Activated naive CD8-positive, alpha-beta T cell (primary cell): ENCODE data around the gene MLX.
"Not testable (repeated sequence)": the region's sequence is repeated elsewhere in the genome, so short reads cannot be mapped to it uniquely, and the experiment has no call there.

ENCODE experiments used
- H3K27ac Mint-ChIP-seq: one replicate; pipeline ENCODE4 v1.8.0; 2021; ENCODE audit warnings: mixed read lengths
- H3K27me3 Mint-ChIP-seq: one replicate; pipeline ENCODE4 v1.8.0; 2021; ENCODE audit warnings: mixed read lengths
- H3K36me3 Mint-ChIP-seq: one replicate; pipeline ENCODE4 v1.8.0; 2021; ENCODE audit warnings: mixed read lengths
- H3K4me1 Mint-ChIP-seq: one replicate; pipeline ENCODE4 v1.8.0; 2021; ENCODE audit warnings: low read depth, mixed read lengths
- H3K4me3 Mint-ChIP-seq: one replicate; pipeline ENCODE4 v1.8.0; 2021; ENCODE audit warnings: mild to moderate bottlenecking, mixed read lengths
- H3K9me3 Mint-ChIP-seq: one replicate; pipeline ENCODE4 v1.8.0; 2021; ENCODE audit warnings: low read depth, mixed read lengths

The MLX gene

DNA sequence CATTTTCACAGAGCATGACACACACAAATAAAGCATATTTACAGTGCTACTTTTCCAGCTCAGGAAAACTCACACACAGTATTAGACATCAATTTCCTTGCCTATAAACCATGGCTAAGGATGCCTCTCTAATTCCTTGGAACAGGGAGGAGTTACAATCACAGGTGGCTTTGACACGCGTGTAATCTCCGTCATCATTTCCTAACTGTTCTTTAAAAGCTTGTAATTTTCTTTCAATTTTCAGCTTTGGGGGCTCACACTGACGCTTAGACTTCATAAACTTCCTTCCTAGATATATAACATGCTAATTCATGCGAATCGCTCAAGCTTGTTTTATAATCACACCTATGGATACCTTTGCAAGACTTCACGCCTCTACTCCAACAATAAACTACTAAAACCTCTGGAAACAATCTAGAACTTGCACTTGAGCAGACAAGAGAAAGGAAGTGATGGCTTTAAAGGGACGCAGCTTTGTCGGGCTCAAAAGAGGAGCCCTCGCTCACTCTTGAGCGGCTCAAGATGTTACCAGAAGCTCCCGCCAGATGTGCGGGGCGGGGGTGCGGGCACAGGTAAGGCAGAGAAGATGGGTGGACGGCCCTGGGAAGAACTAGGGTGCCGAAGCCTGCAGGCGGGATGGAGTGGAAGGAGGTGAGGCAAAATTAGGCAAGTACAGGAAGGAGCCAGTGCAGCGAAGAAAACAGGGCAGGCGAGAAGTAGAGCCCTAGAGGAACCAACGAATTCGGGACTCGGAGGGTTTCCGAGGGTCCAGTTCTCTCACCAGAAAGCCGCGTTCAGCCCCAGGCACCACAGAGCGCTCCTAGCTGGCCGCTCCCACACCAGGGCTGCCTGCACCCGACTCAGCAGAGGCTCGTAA, 41.6 kb downstream of the MLX start:
- H3K4me3 Mint-ChIP-seq, result peak overlapping the region; percentile 100
- no peaks in the 10 kb centered on the region for H3K27me3 Mint-ChIP-seq
- H3K9me3 Mint-ChIP-seq, result no peaks in the 10 kb centered on the region
- peaks cover 4% of the 10 kb centered on the region for H3K36me3 Mint-ChIP-seq
- H3K27ac Mint-ChIP-seq, result peak overlapping the region; percentile 98
- H3K4me1 Mint-ChIP-seq, result peaks cover 49% of the 10 kb centered on the region

- Mint-ChIP-seq H3K4me1 (peaks cover 44% of the 10 kb centered on the region), H3K4me3 (peak within 1 kb of the TSS; percentile 100), H3K27me3 (no peaks in the 10 kb centered on the region), H3K36me3 (peaks cover 4% of the 10 kb centered on the region), H3K9me3 (no peaks in the 10 kb centered on the region), H3K27ac (peak within 1 kb of the TSS; percentile 98)
Measured at GRCh38 chr17:42609182-42609813, 42.4 kb downstream of the MLX start, which contains the start of the genes RETREG3 and TUBG1. TSS of gene RETREG3 (minus strand) at chr17:42609374. CDS start at chr17:42609324, 50 bp downstream. TSS of gene TUBG1 (plus strand) at chr17:42609683. CDS start at chr17:42609738, 55 bp downstream.

DNA sequence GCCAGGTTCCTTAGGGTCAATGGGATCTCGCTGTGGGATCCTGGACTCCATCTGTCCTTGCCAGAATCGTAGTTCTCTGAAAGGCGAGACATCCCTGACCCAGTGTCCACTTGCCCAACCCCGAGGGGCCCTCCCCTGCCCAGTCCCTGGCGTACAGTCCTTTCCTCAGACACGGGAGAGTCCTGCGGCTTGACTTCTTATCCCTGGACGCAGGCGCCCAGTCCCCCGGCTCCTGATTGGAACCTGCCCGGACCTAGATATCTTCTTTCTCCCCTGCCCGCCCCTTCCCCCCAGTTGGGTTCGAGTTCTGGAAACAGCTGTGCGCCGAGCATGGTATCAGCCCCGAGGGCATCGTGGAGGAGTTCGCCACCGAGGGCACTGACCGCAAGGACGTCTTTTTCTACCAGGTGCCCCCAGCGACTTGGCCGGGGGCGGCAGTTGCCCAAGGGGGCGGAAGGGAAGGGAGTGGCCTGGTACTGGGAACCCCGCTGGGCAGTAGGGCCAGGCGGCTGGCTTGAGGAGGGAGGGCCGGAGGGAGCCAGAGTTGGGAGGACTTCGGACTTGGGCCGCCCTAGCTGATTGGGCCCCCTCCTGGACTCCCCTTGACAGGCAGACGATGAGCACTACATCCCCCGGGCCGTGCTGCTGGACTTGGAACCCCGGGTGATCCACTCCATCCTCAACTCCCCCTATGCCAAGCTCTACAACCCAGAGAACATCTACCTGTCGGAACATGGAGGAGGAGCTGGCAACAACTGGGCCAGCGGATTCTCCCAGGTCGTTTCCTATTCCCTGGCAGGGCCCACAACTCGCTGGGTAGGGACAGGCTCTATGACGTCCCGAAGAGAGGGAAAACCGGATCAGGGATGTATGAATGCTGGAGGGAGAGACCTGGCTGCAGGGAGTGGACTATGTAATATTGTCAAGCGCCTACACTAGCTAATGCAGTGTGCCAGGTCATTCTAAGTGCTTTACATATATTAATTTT, 43.2 kb downstream of the MLX start:
- peak overlapping the region; percentile 98 for H3K27ac Mint-ChIP-seq
- H3K4me3 Mint-ChIP-seq, result peak overlapping the region; percentile 100
- not testable (repeated sequence) for H3K27me3 Mint-ChIP-seq, H3K9me3 Mint-ChIP-seq, H3K36me3 Mint-ChIP-seq
- peaks cover 36% of the 10 kb centered on the region for H3K4me1 Mint-ChIP-seq

DNA sequence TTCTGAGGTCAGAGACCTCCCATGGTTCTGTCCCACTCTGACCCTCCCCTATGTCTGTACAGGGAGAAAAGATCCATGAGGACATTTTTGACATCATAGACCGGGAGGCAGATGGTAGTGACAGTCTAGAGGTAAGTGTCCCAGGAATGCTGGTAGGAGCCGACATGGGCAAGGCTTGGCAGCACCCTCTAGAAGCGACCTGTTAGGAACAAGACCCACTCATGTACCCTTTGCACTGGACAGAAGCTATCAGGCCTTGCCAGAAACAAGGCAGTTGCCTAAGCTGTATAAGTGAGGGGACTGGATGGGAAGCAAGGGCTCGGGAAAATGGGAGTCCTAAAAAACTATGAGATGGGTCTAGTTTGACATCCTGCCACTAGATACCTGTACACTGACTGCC, 45.1 kb downstream of the MLX start:
- H3K4me3 Mint-ChIP-seq, result peak overlapping the region; percentile 33
- H3K36me3 Mint-ChIP-seq, result peaks cover 6% of the 10 kb centered on the region

GRCh38 chr17:42613699-42614295, 46.9 kb downstream of the MLX start:
- Mint-ChIP-seq H3K27ac (no peak overlapping the region), H3K36me3 (peaks cover 6% of the 10 kb centered on the region), H3K9me3 (no peaks in the 10 kb centered on the region), H3K4me3 (no peak overlapping the region), H3K4me1 (peaks cover 4% of the 10 kb centered on the region), H3K27me3 (no peaks in the 10 kb centered on the region)

More for the DNA sequence above, 45.1 kb downstream of the MLX start:
- Mint-ChIP-seq H3K4me1 (peaks cover 17% of the 10 kb centered on the region), H3K27ac (no peak overlapping the region), H3K9me3 (no peaks in the 10 kb centered on the region), H3K27me3 (no peaks in the 10 kb centered on the region)

- H3K4me1 Mint-ChIP-seq, result no peaks in the 10 kb centered on the region
- H3K36me3 Mint-ChIP-seq, result peaks cover 3% of the 10 kb centered on the region
- no peak overlapping the region for H3K4me3 Mint-ChIP-seq
- H3K9me3 Mint-ChIP-seq, result no peaks in the 10 kb centered on the region
- H3K27me3 Mint-ChIP-seq, result no peaks in the 10 kb centered on the region
- H3K27ac Mint-ChIP-seq, result no peak overlapping the region
Measured at GRCh38 chr17:42617956-42618431, 51.1 kb downstream of the MLX start.

DNA sequence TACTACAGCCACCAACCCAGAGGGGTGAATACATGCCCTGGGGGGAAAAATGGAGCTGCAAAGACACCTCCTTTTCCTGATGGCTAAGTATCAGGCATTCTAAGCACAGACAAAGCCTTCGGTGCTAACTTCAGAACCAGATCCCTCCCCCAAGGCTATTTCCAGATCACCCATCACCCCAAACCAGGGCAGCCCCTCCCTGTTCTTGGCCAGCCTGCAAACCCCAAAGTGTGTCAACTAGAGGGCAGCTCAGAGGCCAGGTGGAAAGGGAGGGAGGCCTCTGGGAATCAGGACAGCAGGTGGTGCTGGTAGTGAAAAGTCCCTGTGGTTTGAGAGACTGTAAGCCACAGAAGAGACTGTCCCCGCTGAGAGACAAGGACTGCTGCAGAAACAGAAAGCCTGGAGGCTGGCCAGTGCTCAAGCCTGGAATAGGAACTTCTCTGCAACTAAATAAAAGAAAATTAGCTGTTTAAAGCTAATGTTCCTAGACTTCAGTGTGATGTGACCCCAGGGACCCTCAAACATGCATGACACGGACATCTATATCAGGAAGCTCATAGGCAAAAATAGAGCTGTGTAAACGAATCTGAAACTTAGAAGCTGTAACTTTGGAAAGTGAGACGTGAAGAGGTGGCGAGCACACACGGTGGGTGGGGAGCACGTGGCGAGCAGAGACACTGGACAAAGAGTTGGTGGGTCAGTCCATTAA, 51.7 kb downstream of the MLX start:
- Mint-ChIP-seq H3K27me3 (no peaks in the 10 kb centered on the region), H3K27ac (no peak overlapping the region), H3K36me3 (peaks cover 3% of the 10 kb centered on the region), H3K4me3 (no peak overlapping the region), H3K9me3 (no peaks in the 10 kb centered on the region), H3K4me1 (no peaks in the 10 kb centered on the region)

DNA sequence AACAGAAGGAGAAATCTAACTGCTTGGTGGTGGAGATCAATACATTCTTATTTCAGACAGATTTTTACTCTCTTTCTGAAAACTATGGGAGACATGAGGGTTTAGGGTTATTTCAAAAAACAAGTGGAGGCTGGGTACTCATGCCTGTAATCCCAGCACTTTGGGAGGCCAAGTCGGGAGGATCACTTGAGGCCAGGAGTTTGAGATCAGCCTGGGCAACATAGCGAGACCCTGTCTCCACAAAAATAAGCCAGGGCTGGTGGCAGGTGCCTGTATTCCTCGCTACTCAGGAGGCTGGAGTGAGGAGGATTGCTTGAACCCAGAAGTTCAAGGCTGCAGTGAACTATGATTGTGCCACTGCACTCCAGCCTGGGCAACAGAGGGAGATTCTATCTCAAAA, 55.1 kb downstream of the MLX start:
- not testable (repeated sequence) for H3K27me3 Mint-ChIP-seq, H3K4me3 Mint-ChIP-seq, H3K27ac Mint-ChIP-seq, H3K36me3 Mint-ChIP-seq, H3K9me3 Mint-ChIP-seq, H3K4me1 Mint-ChIP-seq
